Measurements from ENCODE around the gene PACS2. TPM values are rescaled to one million over a fixed set of nuclear protein-coding genes. Genes with fewer than 3 reads are reported as not detected.

PACS2 gene
- total RNA-seq, 1 experiment from 2014 or later, result 57.7 TPM

- no peaks in the 10 kb centered on the region for H3K27me3 Mint-ChIP-seq (ENCODE audit: insufficient read depth, unreplicated experiment)
- intact Hi-C loops (cut with micrococcal nuclease), result no loop called here
- no peaks in the 10 kb centered on the region for H3K36me3 Mint-ChIP-seq (ENCODE audit: insufficient read depth, unreplicated experiment)
- TF ChIP-seq, protein P1, sequence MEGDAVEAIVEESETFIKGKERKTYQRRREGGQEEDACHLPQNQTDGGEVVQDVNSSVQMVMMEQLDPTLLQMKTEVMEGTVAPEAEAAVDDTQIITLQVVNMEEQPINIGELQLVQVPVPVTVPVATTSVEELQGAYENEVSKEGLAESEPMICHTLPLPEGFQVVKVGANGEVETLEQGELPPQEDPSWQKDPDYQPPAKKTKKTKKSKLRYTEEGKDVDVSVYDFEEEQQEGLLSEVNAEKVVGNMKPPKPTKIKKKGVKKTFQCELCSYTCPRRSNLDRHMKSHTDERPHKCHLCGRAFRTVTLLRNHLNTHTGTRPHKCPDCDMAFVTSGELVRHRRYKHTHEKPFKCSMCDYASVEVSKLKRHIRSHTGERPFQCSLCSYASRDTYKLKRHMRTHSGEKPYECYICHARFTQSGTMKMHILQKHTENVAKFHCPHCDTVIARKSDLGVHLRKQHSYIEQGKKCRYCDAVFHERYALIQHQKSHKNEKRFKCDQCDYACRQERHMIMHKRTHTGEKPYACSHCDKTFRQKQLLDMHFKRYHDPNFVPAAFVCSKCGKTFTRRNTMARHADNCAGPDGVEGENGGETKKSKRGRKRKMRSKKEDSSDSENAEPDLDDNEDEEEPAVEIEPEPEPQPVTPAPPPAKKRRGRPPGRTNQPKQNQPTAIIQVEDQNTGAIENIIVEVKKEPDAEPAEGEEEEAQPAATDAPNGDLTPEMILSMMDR (IDR thresholded peaks at IDR 0.05; ENCODE audit: unreplicated experiment), result no peak
- no peak overlapping the region for H3K27ac Mint-ChIP-seq (ENCODE audit: low read depth, unreplicated experiment)
- CTCF ChIA-PET, result interaction anchor here (0.5 kb wide), 1 partner anchor 200 kb away, joined by 3 read pairs; no protein-coding TSS in a partner anchor
- no peak for DNase-seq (ENCODE audit: unreplicated experiment)
- no peaks in the 10 kb centered on the region for H3K9me3 Mint-ChIP-seq (ENCODE audit: unreplicated experiment)
- H3K4me1 Mint-ChIP-seq (ENCODE audit: insufficient read depth, unreplicated experiment), result peaks cover 18% of the 10 kb centered on the region
- no peak overlapping the region for H3K4me3 Mint-ChIP-seq (ENCODE audit: unreplicated experiment)
- POLR2A ChIA-PET, result no interaction called here
- no TSS peak for BruUV-seq (replicated peaks)
Observed at GRCh38 chr14:105328070-105328677, 13.6 kb downstream of the PACS2 start.

DNA sequence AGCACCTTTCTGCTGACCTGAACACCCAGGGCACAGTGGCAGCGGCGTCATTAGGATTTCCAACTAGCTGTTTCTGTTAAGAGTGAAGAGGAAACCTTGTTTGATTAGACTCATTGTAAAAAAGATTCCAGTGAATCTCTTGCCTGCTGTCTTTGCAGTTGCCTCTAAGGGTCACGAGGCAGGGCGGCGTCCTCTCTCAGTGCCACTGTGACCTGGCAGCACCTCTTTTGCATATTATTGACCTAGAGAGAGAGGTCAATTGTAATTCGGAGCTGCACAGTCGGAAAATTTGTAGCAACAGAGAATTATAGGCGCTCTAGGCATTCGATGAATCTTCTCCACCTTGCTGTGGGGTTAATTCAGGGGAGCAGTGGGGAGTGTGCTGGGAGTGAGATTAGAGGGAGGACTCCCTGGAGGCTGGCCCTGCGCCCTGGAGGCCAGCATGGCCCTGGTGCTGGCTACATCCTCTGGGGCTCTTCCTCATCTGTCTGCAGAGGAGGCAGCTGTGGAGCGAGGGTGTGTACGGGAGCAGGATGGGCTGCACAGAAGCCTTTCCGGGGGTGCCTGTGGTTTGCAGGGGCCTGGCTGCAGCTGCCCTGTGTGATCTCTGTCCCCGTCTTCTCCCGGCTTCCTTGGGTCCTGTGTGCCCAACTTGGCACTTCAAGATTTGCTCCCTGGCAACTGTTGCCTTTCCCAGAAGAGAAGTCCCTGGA, 14.3 kb downstream of the PACS2 start:
- Mint-ChIP-seq H3K27me3 (ENCODE audit: insufficient read depth, unreplicated experiment) (no peaks in the 10 kb centered on the region), H3K27ac (ENCODE audit: low read depth, unreplicated experiment) (no peak overlapping the region), H3K4me3 (ENCODE audit: unreplicated experiment) (no peak overlapping the region), H3K36me3 (ENCODE audit: insufficient read depth, unreplicated experiment) (no peaks in the 10 kb centered on the region), H3K4me1 (ENCODE audit: insufficient read depth, unreplicated experiment) (peaks cover 14% of the 10 kb centered on the region), H3K9me3 (ENCODE audit: unreplicated experiment) (no peaks in the 10 kb centered on the region)
- TF ChIP-seq, protein P1 (IDR thresholded peaks at IDR 0.05; ENCODE audit: unreplicated experiment), result no peak
- CTCF ChIA-PET, result no interaction called here
- intact Hi-C loops (cut with micrococcal nuclease), result no loop called here
- no TSS peak for BruUV-seq (replicated peaks)
- POLR2A ChIA-PET, result no interaction called here
- DNase-seq (ENCODE audit: unreplicated experiment), result no peak

DNA sequence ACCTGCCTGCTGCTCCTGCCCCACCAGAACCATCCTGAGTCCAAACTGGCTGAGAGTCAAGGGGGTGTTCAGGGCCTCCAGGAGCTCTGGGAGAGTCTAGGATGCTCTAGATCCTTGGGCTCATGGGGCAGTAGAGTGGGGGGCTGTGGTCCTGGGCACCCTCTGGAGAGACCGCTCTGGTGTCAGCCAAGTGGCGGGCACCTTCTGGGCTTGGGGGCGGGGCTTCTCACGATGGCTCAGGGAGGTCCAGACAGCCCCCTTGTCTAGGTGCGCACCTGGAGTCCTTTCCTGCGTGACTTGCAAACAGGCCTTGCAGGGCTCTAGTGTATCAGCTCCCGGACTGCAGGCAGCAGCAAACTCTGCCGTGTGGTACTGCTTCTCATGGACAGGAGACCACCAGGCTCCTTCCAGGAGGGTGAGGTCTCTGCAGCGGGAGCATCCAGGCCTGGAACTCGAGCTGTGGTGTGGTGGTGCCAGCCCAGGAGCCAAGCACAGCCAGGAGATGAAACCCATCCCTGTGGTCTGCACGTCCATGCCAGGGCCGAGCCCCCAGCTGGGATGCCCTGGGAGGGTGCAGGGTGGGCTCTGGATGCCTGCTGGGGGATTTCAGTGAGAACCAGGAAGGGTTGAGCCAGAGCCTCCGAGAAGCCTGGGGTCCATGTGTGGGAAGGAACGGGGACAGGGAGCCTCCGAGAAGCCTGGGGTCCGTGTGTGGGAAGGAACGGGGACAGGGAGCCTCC, 15.0 kb downstream of the PACS2 start:
- DNase-seq (ENCODE audit: unreplicated experiment), result no peak
- no TSS peak for BruUV-seq (replicated peaks)
- H3K27me3 Mint-ChIP-seq (ENCODE audit: insufficient read depth, unreplicated experiment), result no peaks in the 10 kb centered on the region
- H3K4me1 Mint-ChIP-seq (ENCODE audit: insufficient read depth, unreplicated experiment), result peaks cover 14% of the 10 kb centered on the region
- H3K36me3 Mint-ChIP-seq (ENCODE audit: insufficient read depth, unreplicated experiment), result no peaks in the 10 kb centered on the region
- intact Hi-C loops (cut with micrococcal nuclease), result no loop called here
- ChIA-PET CTCF (interaction anchor here (0.7 to 1.0 kb wide), 2 partner anchors 54 to 126 kb away, joined by 3 read pairs; no protein-coding TSS in a partner anchor), POLR2A (no interaction called here)
- TF ChIP-seq, protein P1 (IDR thresholded peaks at IDR 0.05; ENCODE audit: unreplicated experiment), result no peak
- H3K4me3 Mint-ChIP-seq (ENCODE audit: unreplicated experiment), result no peak overlapping the region
- H3K9me3 Mint-ChIP-seq (ENCODE audit: unreplicated experiment), result no peaks in the 10 kb centered on the region
- no peak overlapping the region for H3K27ac Mint-ChIP-seq (ENCODE audit: low read depth, unreplicated experiment)

- DNase-seq (ENCODE audit: unreplicated experiment), result peak; percentile 69
- Mint-ChIP-seq H3K27me3 (ENCODE audit: insufficient read depth, unreplicated experiment) (no peaks in the 10 kb centered on the region), H3K9me3 (ENCODE audit: unreplicated experiment) (no peaks in the 10 kb centered on the region), H3K27ac (ENCODE audit: low read depth, unreplicated experiment) (peak overlapping the region; percentile 84), H3K36me3 (ENCODE audit: insufficient read depth, unreplicated experiment) (no peaks in the 10 kb centered on the region), H3K4me3 (ENCODE audit: unreplicated experiment) (no peak overlapping the region), H3K4me1 (ENCODE audit: insufficient read depth, unreplicated experiment) (peaks cover 14% of the 10 kb centered on the region)
- intact Hi-C loops (cut with micrococcal nuclease), result no loop called here
- ChIA-PET POLR2A (interaction anchor here (0.6 kb wide), 1 partner anchor 14 kb away, joined by 3 read pairs; no protein-coding TSS in a partner anchor), CTCF (interaction anchor here (0.7 kb wide), 1 partner anchor 346 kb away, joined by 4 read pairs; no protein-coding TSS in a partner anchor)
- no TSS peak for BruUV-seq (replicated peaks)
- TF ChIP-seq, protein P1 (IDR thresholded peaks at IDR 0.05; ENCODE audit: unreplicated experiment), result no peak
Observed at GRCh38 chr14:105330491-105330895, 15.9 kb downstream of the PACS2 start.
